SH-SY5Y (cell line): ENCODE data around the gene LAPTM5.

Experiments used
- GATA2 ChIP-seq: IDR thresholded peaks from 2 replicates; pipeline ENCODE4 v1.6.1; 2011; ENCODE audit warnings: mild to moderate bottlenecking, low read depth, low read length
- GATA3 ChIP-seq: IDR thresholded peaks from 2 replicates; pipeline ENCODE4 v1.6.1; 2011; ENCODE audit warnings: low read depth, mild to moderate bottlenecking, low read length, moderate library complexity

DNA sequence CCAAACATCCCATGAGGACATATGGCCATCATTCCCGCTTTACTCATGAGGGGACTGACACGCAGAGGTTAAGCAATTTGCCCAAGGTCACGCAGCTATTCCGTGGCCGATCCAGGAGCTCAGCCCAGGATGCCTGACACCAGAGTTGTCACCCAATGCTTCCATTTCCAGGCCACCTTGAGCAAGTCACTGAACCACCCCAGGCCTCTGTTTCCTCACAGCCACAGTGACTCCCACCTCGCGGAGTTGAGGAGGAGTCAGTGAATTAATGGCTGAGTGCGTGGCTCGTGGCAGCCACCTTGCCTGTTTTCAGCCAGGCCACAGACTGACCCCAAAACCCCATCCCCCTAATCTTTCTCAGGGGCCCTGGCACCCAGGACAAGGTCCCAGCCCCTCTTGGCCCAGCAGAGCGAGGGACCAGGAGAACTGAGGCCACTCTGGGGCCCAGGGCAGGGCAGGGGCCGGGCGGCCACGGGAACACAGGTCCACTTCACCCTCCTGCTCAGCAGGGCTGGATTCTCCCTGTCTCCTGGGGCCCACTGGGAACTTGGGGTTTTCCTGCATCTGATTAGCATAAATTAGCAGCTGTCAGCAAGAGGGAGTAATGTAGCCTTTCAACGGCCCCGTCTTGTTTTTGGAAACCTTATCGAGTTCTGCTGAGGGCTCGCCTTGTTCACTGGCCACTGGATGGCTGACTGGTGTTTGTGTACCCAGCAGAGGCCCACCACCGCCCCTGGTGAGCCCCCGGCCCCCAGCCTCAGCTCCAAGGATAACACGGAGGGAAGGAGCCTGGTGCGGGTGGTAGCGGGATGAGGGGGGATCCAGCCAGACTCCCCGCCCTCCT, 19.7 kb upstream of the LAPTM5 start:
- TF ChIP-seq GATA3 (no peak), GATA2 (no peak)
